Measurements from ENCODE around the gene COL25A1. TPM values are rescaled to one million over a fixed set of nuclear protein-coding genes. Genes with fewer than 3 reads are reported as not detected.

The COL25A1 gene
- total RNA-seq, 1 donor = 0.27 TPM

GRCh38 chr4:109131559-109131958, 170.9 kb downstream of the COL25A1 start:
- no peak for TF ChIP-seq CTCF (IDR thresholded peaks at IDR 0.05; ENCODE audit: insufficient read depth, low read length)
- no peak overlapping the region for H3K4me3 ChIP-seq (ENCODE audit: low read depth, low read length)
- no peak for DNase-seq (ENCODE audit: low read depth)

- H3K4me3 ChIP-seq (ENCODE audit: low read depth, low read length) = no peak overlapping the region
- TF ChIP-seq CTCF (IDR thresholded peaks at IDR 0.05; ENCODE audit: insufficient read depth, low read length) = no peak
- DNase-seq (ENCODE audit: low read depth) = no peak
Observed at GRCh38 chr4:109128589-109128988, 173.9 kb downstream of the COL25A1 start.

GRCh38 chr4:109127866-109128265, 174.6 kb downstream of the COL25A1 start:
- DNase-seq (ENCODE audit: low read depth) = no peak
- no peak for TF ChIP-seq CTCF (IDR thresholded peaks at IDR 0.05; ENCODE audit: insufficient read depth, low read length)
- no peak overlapping the region for H3K4me3 ChIP-seq (ENCODE audit: low read depth, low read length)

GRCh38 chr4:109126856-109127255, 175.6 kb downstream of the COL25A1 start:
- no peak overlapping the region for H3K4me3 ChIP-seq (ENCODE audit: low read depth, low read length)
- no peak for TF ChIP-seq CTCF (IDR thresholded peaks at IDR 0.05; ENCODE audit: insufficient read depth, low read length)
- DNase-seq (ENCODE audit: low read depth) = peak; percentile 21

- no peak for DNase-seq (ENCODE audit: low read depth)
- TF ChIP-seq CTCF (IDR thresholded peaks at IDR 0.05; ENCODE audit: insufficient read depth, low read length) = no peak
Observed at GRCh38 chr4:109125084-109125483, 177.4 kb downstream of the COL25A1 start.

GRCh38 chr4:109123951-109124350, 178.5 kb downstream of the COL25A1 start:
- no peak for TF ChIP-seq CTCF (IDR thresholded peaks at IDR 0.05; ENCODE audit: insufficient read depth, low read length)
- no peak overlapping the region for H3K4me3 ChIP-seq (ENCODE audit: low read depth, low read length)
- DNase-seq (ENCODE audit: low read depth) = no peak

More at GRCh38 chr4:109125084-109125483, 177.4 kb downstream of the COL25A1 start:
- no peak overlapping the region for H3K4me3 ChIP-seq (ENCODE audit: low read depth, low read length)

- H3K4me3 ChIP-seq (ENCODE audit: low read depth, low read length) = no peak overlapping the region
- DNase-seq (ENCODE audit: low read depth) = no peak
- no peak for TF ChIP-seq CTCF (IDR thresholded peaks at IDR 0.05; ENCODE audit: insufficient read depth, low read length)
Observed at GRCh38 chr4:109121561-109121960, 180.9 kb downstream of the COL25A1 start.
